Measurements from ENCODE around the gene BLVRB. TPM values are rescaled to one million over a fixed set of nuclear protein-coding genes. Genes with fewer than 3 reads are reported as not detected.
"Not testable (repeated sequence)": the region's sequence is repeated elsewhere in the genome, so short reads cannot be mapped to it uniquely, and the experiment has no call there.

Gene BLVRB
- total RNA-seq, 4 donors from 2014 or later = 51.5 to 206 (median 115) TPM

DNA sequence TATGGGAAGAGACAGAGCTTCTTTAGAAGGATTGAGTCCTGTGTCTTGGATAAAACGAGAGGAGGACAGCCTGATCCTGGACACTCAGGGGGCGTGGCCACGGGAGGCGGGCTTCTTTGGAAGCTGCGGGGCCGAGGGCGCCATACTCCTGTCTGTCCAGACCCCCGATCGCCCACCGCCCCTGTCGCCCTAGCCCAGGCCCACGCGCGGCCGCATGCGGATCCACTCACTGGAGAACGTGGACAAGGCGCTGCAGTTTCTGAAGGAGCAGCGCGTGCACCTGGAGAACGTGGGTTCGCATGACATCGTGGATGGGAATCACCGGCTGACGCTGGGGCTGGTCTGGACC is 24.3 kb upstream of the BLVRB start:
- H3K27ac ChIP-seq = no peak overlapping the region
- intact Hi-C loops (cut with DNase I; ENCODE audit: low total_unique reads) = no loop called here
- no peak for TF ChIP-seq POLR2A (IDR thresholded peaks at IDR 0.05)
- TF ChIP-seq, protein P1, sequence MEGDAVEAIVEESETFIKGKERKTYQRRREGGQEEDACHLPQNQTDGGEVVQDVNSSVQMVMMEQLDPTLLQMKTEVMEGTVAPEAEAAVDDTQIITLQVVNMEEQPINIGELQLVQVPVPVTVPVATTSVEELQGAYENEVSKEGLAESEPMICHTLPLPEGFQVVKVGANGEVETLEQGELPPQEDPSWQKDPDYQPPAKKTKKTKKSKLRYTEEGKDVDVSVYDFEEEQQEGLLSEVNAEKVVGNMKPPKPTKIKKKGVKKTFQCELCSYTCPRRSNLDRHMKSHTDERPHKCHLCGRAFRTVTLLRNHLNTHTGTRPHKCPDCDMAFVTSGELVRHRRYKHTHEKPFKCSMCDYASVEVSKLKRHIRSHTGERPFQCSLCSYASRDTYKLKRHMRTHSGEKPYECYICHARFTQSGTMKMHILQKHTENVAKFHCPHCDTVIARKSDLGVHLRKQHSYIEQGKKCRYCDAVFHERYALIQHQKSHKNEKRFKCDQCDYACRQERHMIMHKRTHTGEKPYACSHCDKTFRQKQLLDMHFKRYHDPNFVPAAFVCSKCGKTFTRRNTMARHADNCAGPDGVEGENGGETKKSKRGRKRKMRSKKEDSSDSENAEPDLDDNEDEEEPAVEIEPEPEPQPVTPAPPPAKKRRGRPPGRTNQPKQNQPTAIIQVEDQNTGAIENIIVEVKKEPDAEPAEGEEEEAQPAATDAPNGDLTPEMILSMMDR (IDR thresholded peaks at IDR 0.05) = no peak
- H3K27me3 ChIP-seq = no peaks in the 10 kb centered on the region
- H3K4me3 ChIP-seq = no peak overlapping the region
- no peaks in the 10 kb centered on the region for H3K9me3 ChIP-seq
- DNase-seq = no peak
- H3K4me1 ChIP-seq = no peaks in the 10 kb centered on the region
- no peaks in the 10 kb centered on the region for H3K36me3 ChIP-seq

DNA sequence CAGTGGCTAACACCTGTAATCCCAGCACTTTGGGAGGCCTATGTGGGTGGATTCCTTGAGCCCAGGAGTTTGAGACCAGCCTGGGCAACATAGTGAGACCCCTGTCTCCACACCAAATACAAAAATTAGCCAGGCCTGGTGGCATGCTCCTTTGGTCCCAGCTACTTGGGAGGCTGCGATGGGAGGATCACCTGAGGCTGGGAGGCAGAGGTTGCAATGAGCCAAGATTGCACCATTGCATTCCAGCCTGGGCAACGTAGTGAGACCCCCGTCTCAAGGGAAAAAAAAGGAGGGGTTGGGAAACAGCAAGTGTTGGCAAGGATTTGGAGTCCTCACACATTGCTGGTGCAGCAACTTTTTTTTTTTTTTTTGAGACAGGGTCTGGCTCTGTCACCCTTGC is 20.5 kb upstream of the BLVRB start:
- Histone ChIP-seq H3K4me1 (no peaks in the 10 kb centered on the region), H3K27ac (no peak overlapping the region), H3K4me3 (no peak overlapping the region), H3K27me3 (no peaks in the 10 kb centered on the region), H3K9me3 (no peaks in the 10 kb centered on the region), H3K36me3 (no peaks in the 10 kb centered on the region)
- no peak for TF ChIP-seq POLR2A (IDR thresholded peaks at IDR 0.05)
- TF ChIP-seq, protein P1 (IDR thresholded peaks at IDR 0.05) = no peak
- no peak for DNase-seq
- intact Hi-C loops (cut with DNase I; ENCODE audit: low total_unique reads) = no loop called here

DNA sequence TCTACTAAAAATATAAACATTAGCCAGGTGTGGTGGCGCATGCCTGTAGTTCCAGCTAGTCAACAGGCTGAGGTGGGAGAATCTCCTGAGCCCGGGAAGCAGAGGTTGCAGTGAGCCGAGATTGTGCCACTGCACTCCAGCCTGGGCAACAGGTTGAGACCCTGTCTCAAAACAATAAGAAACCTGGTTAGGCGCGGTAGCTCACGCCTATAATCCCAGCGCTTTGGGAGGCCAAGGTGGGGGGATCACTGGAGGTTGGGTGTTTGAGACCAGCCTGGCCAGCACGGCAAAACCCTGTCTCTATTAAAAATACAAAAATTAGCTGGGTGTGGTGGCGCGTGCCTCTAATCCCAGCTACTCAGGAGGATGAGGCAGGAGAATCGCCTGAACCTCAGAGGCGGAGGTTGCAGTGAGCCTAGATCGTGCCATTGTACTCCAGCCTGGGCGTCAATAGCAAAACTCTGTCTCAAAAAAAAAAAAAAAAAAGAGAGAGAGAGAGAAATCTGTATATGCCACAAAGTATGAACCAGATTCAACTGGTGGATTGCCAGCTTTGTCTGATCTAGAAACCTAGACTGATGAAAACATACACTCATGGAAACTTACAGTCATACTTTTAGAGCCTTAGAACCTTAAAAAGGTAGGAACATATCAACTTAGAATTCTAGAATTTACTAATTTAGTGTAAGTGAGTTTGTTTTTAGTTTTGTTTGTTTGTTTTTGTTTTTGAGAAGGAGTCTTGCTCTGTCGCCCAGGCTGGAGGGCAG is 10.5 kb upstream of the BLVRB start:
- H3K27ac ChIP-seq; H3K27me3 ChIP-seq; H3K4me1 ChIP-seq; H3K4me3 ChIP-seq; H3K36me3 ChIP-seq; DNase-seq; intact Hi-C loops (cut with DNase I; ENCODE audit: low total_unique reads); H3K9me3 ChIP-seq: not testable (repeated sequence)

DNA sequence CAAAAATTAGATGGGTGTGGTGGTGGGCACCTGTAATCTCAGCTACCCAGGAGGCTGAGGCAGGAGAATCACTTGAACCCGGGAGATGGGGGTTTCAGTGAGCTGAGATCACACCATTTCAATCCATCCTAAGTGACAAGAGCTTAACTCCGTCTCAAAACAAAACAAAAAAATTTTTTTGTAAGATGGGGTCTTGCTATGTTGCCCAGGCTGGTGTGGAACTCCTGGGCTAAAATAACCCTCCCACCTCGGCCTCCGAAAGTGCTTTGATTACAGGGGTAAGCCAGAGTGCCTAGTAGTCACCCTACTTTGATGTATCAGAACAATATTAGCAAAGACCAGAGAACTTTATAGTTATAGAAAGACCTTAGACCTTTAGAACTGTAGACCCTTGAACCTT is 9.2 kb upstream of the BLVRB start:
- Histone ChIP-seq H3K4me3 (no peak overlapping the region), H3K27ac (no peak overlapping the region), H3K36me3 (no peaks in the 10 kb centered on the region), H3K4me1 (no peaks in the 10 kb centered on the region), H3K27me3 (no peaks in the 10 kb centered on the region), H3K9me3 (no peaks in the 10 kb centered on the region)
- DNase-seq = no peak
- intact Hi-C loops (cut with DNase I; ENCODE audit: low total_unique reads) = no loop called here
- TF ChIP-seq POLR2A (IDR thresholded peaks at IDR 0.05) = no peak
- TF ChIP-seq, protein P1 (IDR thresholded peaks at IDR 0.05) = no peak

DNA sequence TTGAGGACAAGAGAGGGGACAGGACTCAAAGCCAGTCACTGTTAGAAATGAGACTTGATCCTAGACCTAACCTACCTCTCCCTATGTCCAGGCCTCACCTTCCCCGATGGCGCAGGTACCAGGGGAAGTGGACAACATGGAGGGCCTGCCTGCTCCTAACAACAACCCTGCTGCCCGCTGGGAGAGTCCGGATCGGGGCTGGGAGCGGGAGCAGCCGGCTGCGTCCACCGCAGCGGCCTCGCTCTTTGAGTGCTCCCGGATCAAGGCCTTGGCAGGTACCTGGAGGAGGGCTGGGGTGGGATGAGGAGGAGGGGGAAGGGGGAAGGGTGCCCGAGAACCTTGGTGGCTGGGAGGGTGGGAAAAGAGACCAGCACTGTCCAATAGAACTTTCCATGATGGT is 7.0 kb upstream of the BLVRB start:
- intact Hi-C loops (cut with DNase I; ENCODE audit: low total_unique reads) = no loop called here
- no peaks in the 10 kb centered on the region for H3K27me3 ChIP-seq
- H3K9me3 ChIP-seq = no peaks in the 10 kb centered on the region
- H3K27ac ChIP-seq = no peak overlapping the region
- H3K36me3 ChIP-seq = no peaks in the 10 kb centered on the region
- peaks cover 0 to under 1% of the 10 kb centered on the region in 2 donors for H3K4me1 ChIP-seq
- no peak for TF ChIP-seq POLR2A (IDR thresholded peaks at IDR 0.05)
- TF ChIP-seq, protein P1 (IDR thresholded peaks at IDR 0.05) = no peak
- no peak overlapping the region for H3K4me3 ChIP-seq
- DNase-seq = no peak

DNA sequence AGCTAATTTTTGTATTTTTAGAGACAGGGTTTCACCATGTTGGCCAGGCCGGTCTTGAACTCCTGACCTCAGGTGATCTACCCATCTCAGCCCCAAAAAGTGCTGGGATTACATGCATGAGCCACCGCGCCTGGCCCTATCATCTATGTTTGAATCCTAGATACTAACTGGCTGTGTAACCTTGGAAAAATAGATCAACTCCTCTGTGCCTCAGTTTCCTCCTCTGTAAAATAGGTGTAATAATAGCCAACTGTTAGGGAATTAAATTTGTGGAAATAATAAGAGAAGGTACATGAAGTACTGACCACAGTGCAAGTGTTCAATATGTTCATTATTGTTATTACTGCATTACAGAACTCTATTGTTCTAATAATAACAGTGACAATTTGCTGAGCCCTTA is 5.6 kb upstream of the BLVRB start:
- intact Hi-C loops (cut with DNase I; ENCODE audit: low total_unique reads) = no loop called here
- H3K27ac ChIP-seq = no peak overlapping the region
- no peaks in the 10 kb centered on the region for H3K27me3 ChIP-seq
- H3K9me3 ChIP-seq = no peaks in the 10 kb centered on the region
- H3K4me1 ChIP-seq = peaks cover 0 to 6% of the 10 kb centered on the region in 2 donors
- no peak overlapping the region for H3K4me3 ChIP-seq
- TF ChIP-seq, protein P1 (IDR thresholded peaks at IDR 0.05) = no peak
- TF ChIP-seq POLR2A (IDR thresholded peaks at IDR 0.05) = no peak
- no peaks in the 10 kb centered on the region for H3K36me3 ChIP-seq
- no peak for DNase-seq

All from uterus (tissue), 4 donors.